Measurements from ENCODE around the gene RRM1. TPM values are rescaled to one million over a fixed set of nuclear protein-coding genes. Genes with fewer than 3 reads are reported as not detected.

Gene RRM1
- polyA plus RNA-seq, 1 donor (not counting 4 experiments of a cell fraction or from before 2014, with no cell fraction given), result 65.6 TPM

GRCh38 chr11:4083198-4083597 lies 11.4 kb upstream of the RRM1 start:
- FAIRE-seq (no peak), DNase-seq (ENCODE audit: low read depth, low spot score) (no peak)
- Histone ChIP-seq H3K4me3 (ENCODE audit: control insufficient read depth in 2 of 3, extremely low read depth in 1 of 3, insufficient read depth in 2 of 3, low read depth in 1 of 3, low read length in 3 of 3) (no peak overlapping the region), H2AFZ (ENCODE audit: control insufficient read depth, low read length) (no peak overlapping the region), H3K79me2 (ENCODE audit: control insufficient read depth, insufficient read depth, low read length) (no peaks in the 10 kb centered on the region), H3K36me3 (ENCODE audit: control insufficient read depth in 2 of 2, extremely low read depth in 1 of 2, insufficient read depth in 2 of 2, low read length in 2 of 2) (peaks cover 10 to 19% of the 10 kb centered on the region in 2 experiments), H3K27ac (ENCODE audit: control insufficient read depth, insufficient read depth, low read length) (no peak overlapping the region), H3K4me2 (ENCODE audit: control insufficient read depth, extremely low read depth, insufficient read depth, low read depth, low read length) (no peak overlapping the region), H3K9me1 (ENCODE audit: control insufficient read depth, extremely low read depth, insufficient read depth, low read length) (no peaks in the 10 kb centered on the region), H3K4me1 (ENCODE audit: control insufficient read depth, extremely low read depth, insufficient read depth, low read length) (no peaks in the 10 kb centered on the region), H3K27me3 (ENCODE audit: control insufficient read depth, extremely low read depth, insufficient read depth, low read length) (no peaks in the 10 kb centered on the region), H3K9me3 (ENCODE audit: control insufficient read depth, low read depth, low read length) (no peaks in the 10 kb centered on the region), H3K9ac (ENCODE audit: control insufficient read depth, extremely low read depth, insufficient read depth, low read length) (no peak overlapping the region), H4K20me1 (ENCODE audit: control insufficient read depth, extremely low read depth, insufficient read depth, low read length) (no peaks in the 10 kb centered on the region)
- dilution Hi-C loops (cut with MboI; ENCODE audit: extremely low pct_ligation_motif_present, low sequenced_read_pairs), result no loop called here
- TF ChIP-seq CTCF (optimal IDR thresholded peaks at IDR 0.05 in 1 of 3, IDR thresholded peaks at IDR 0.05 in 1 of 3, conservative IDR thresholded peaks at IDR 0.05 in 1 of 3; ENCODE audit: extremely low read depth in 1 of 3, insufficient read depth in 2 of 3, low read length in 3 of 3) (no peak), EZH2 (IDR thresholded peaks at IDR 0.05; ENCODE audit: low read length) (no peak)

DNA sequence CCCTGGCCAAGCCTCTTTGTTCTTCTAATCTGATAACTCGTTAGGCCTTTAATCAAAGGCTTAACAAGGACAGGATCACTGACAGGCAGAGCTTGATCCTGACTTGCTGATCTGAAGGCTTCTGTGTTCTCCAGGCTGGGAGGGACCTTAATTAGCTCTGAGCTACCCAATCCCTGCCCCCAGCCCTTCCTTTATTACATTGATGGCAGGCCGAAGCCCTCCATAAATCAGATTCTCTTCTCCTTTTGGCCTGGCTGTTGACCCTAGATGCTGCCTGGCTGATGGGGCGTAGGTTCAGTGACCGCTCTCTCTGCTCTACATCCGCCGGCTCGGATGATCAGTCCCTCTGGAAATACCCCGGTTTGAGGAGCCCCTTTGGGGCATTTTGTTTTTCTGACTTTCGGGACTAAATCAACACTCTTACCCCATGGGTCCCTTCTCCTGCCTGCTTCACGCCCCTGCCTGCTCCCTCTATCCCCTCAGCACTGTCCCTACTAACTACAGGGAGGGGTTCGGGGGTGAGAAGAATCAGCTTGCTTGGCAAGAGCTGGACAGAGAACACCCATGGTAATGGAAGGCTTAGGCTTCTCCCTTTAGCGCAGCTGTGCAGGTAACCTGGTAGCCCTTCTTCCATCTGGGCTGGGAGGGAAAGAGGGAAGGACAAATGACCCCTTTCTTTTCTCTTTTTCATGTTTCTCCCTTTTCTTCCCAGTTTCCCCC lies 10.0 kb upstream of the RRM1 start:
- DNase-seq (ENCODE audit: low read depth, low spot score) (no peak), FAIRE-seq (no peak)
- H4K20me1 ChIP-seq (ENCODE audit: control insufficient read depth, extremely low read depth, insufficient read depth, low read length), result no peaks in the 10 kb centered on the region

More for the DNA sequence above, 10.0 kb upstream of the RRM1 start:
- peaks cover 10 to 21% of the 10 kb centered on the region in 2 experiments for H3K36me3 ChIP-seq (ENCODE audit: control insufficient read depth in 2 of 2, extremely low read depth in 1 of 2, insufficient read depth in 2 of 2, low read length in 2 of 2)
- no peak overlapping the region for H3K4me3 ChIP-seq (ENCODE audit: control insufficient read depth in 2 of 3, extremely low read depth in 1 of 3, insufficient read depth in 2 of 3, low read depth in 1 of 3, low read length in 3 of 3)
- no peaks in the 10 kb centered on the region for H3K27me3 ChIP-seq (ENCODE audit: control insufficient read depth, extremely low read depth, insufficient read depth, low read length)
- no peak overlapping the region for H3K9ac ChIP-seq (ENCODE audit: control insufficient read depth, extremely low read depth, insufficient read depth, low read length)
- no peaks in the 10 kb centered on the region for H3K4me1 ChIP-seq (ENCODE audit: control insufficient read depth, extremely low read depth, insufficient read depth, low read length)
- H3K4me2 ChIP-seq (ENCODE audit: control insufficient read depth, extremely low read depth, insufficient read depth, low read depth, low read length), result no peak overlapping the region
- H3K9me1 ChIP-seq (ENCODE audit: control insufficient read depth, extremely low read depth, insufficient read depth, low read length), result no peaks in the 10 kb centered on the region
- no peak overlapping the region for H3K27ac ChIP-seq (ENCODE audit: control insufficient read depth, insufficient read depth, low read length)
- dilution Hi-C loops (cut with MboI; ENCODE audit: extremely low pct_ligation_motif_present, low sequenced_read_pairs), result no loop called here
- no peak overlapping the region for H2AFZ ChIP-seq (ENCODE audit: control insufficient read depth, low read length)
- TF ChIP-seq EZH2 (IDR thresholded peaks at IDR 0.05; ENCODE audit: low read length) (no peak), CTCF (optimal IDR thresholded peaks at IDR 0.05 in 1 of 3, IDR thresholded peaks at IDR 0.05 in 1 of 3, conservative IDR thresholded peaks at IDR 0.05 in 1 of 3; ENCODE audit: extremely low read depth in 1 of 3, insufficient read depth in 2 of 3, low read length in 3 of 3) (no peak)
- no peaks in the 10 kb centered on the region for H3K79me2 ChIP-seq (ENCODE audit: control insufficient read depth, insufficient read depth, low read length)
- H3K9me3 ChIP-seq (ENCODE audit: control insufficient read depth, low read depth, low read length), result no peaks in the 10 kb centered on the region

Data from keratinocyte (primary cell).